H1 (cell line): ENCODE measurements around the gene ACYP1. TPM values are rescaled to one million over a fixed set of nuclear protein-coding genes. Genes with fewer than 3 reads are reported as not detected.

Experiments used
- CHD1 ChIP-seq: IDR thresholded peaks from 2 replicates; pipeline ENCODE4 v1.6.1; 2012; ENCODE audit warnings: low read depth, low read length, improper control_type of control experiment
- E2F6 ChIP-seq: IDR thresholded peaks from 2 replicates; pipeline ENCODE4 v1.6.1; 2012; ENCODE audit warnings: inconsistent platforms
- PHF8 ChIP-seq: fragments of 200-600 bp; sonication (generic); conservative IDR thresholded peaks from 2 replicates; pipeline ENCODE4 v1.7.1; 2012; ENCODE audit warnings: low read depth, mild to moderate bottlenecking, inconsistent platforms, low read length, moderate library complexity
- SP4 ChIP-seq: IDR thresholded peaks from 2 replicates; pipeline ENCODE4 v1.6.1; 2012; ENCODE audit warnings: low read length, inconsistent platforms
- polyA plus RNA-seq, 7 experiments: library from polyadenylated mRNA; depleted of rRNA in 3 of 7; stranded (reverse) in 5 of 7; unstranded in 2 of 7; fragments of >200 nt in 5 of 7; fragments of 200-250 nt in 2 of 7; gene quantifications; 1 replicate in 5 of 7; 2 replicates in 1 of 7; 4 replicates in 1 of 7; pipeline versions ENCODE4 v1.2.1 to v1.2.3, GENCODE V29; 2011 to 2013; ENCODE audit warnings: missing spikeins in 2 of 7, mixed read lengths in 2 of 7
- total RNA-seq: library from RNA; stranded (reverse); fragmentation: NEBNext Ultra II Directional; extraction: Animal tissue kit (Norgen Biotek cat#: 25700); gene quantifications from 2 replicates; pipeline ENCODE4 v1.2.1, GENCODE V29; 2021

Gene ACYP1
- total and polyA plus RNA-seq, 2 of the 8 experiments (the other 6 are each of a cell fraction or from before 2014, with no cell fraction given): 22.3 to 24.8 TPM

- TF ChIP-seq CHD1 (no peak), E2F6 (no peak), SP4 (no peak), PHF8 (no peak)
- TF ChIP-seq, all 59 proteins: peak for 0
Observed at GRCh38 chr14:75025876-75026275, 37.9 kb downstream of the ACYP1 start (continued).
